HL-60 (cell line): ENCODE measurements around the gene TMC1.
"Not testable (repeated sequence)": the region's sequence is repeated elsewhere in the genome, so short reads cannot be mapped to it uniquely, and the experiment has no call there.

ENCODE experiments used
- DNase-seq, 2 experiments: peaks; one replicate each; pipeline ENCODE4 v3.0.0-alpha.2; 2010 to 2020; ENCODE audit warnings: low read depth in 1 of 2, low spot score in 1 of 2
- H3K27ac ChIP-seq: fragments of 250-450 bp; sonication (Bioruptor Pico); replicated peaks from 2 replicates; pipeline ENCODE4 v1.5.1; 2020; ENCODE audit warnings: mild to moderate bottlenecking, moderate library complexity
- H3K27me3 ChIP-seq: fragments of 250-450 bp; sonication (Bioruptor Pico); 2 replicates; pipeline ENCODE4 v1.5.1; 2021; ENCODE audit warnings: mild to moderate bottlenecking, moderate library complexity; ENCODE audit not compliant: insufficient read depth, poor library complexity, severe bottlenecking
- H3K4me3 ChIP-seq: replicated peaks from 2 replicates; pipeline ENCODE4 v1.5.1; 2011; ENCODE audit warnings: mild to moderate bottlenecking, control low read depth, low read length; ENCODE audit not compliant: insufficient read depth
- CTCF ChIP-seq: IDR thresholded peaks from one replicate; pipeline ENCODE4 v1.5.1; 2011; ENCODE audit warnings: low read length, control low read depth, inconsistent platforms; ENCODE audit not compliant: insufficient read depth
- GABPA ChIP-seq: IDR thresholded peaks from 2 replicates; pipeline ENCODE4 v1.6.1; 2012; ENCODE audit warnings: low read depth
- POLR2AphosphoS5 ChIP-seq: IDR thresholded peaks from 2 replicates; pipeline ENCODE4 v1.6.1; 2012; ENCODE audit warnings: low read depth
- SPI1 ChIP-seq: IDR thresholded peaks from 2 replicates; pipeline ENCODE4 v1.6.1; 2012; ENCODE audit warnings: low read depth, mild to moderate bottlenecking, borderline replicate concordance
- TF ChIP-seq, protein P1 (sequence below): IDR thresholded peaks from 2 replicates; pipeline ENCODE4 v1.6.1; 2012; ENCODE audit warnings: low read depth; ENCODE audit not compliant: insufficient replicate concordance

TMC1 gene

GRCh38 chr9:72856972-72857623 is 335.7 kb downstream of the TMC1 start:
- H3K4me3 ChIP-seq = no peak overlapping the region
- no peak for TF ChIP-seq SPI1
- no peak overlapping the region for H3K27ac ChIP-seq
- H3K27me3 ChIP-seq = no peaks in the 10 kb centered on the region
- peak; percentile 6 to 23 for DNase-seq

- Histone ChIP-seq H3K27me3 (no peaks in the 10 kb centered on the region), H3K27ac (no peak overlapping the region), H3K4me3 (no peak overlapping the region)
- no peak for DNase-seq
- TF ChIP-seq SPI1 = no peak
- no peak for TF ChIP-seq POLR2AphosphoS5
- no peak for TF ChIP-seq GABPA
- TF ChIP-seq, protein P1, sequence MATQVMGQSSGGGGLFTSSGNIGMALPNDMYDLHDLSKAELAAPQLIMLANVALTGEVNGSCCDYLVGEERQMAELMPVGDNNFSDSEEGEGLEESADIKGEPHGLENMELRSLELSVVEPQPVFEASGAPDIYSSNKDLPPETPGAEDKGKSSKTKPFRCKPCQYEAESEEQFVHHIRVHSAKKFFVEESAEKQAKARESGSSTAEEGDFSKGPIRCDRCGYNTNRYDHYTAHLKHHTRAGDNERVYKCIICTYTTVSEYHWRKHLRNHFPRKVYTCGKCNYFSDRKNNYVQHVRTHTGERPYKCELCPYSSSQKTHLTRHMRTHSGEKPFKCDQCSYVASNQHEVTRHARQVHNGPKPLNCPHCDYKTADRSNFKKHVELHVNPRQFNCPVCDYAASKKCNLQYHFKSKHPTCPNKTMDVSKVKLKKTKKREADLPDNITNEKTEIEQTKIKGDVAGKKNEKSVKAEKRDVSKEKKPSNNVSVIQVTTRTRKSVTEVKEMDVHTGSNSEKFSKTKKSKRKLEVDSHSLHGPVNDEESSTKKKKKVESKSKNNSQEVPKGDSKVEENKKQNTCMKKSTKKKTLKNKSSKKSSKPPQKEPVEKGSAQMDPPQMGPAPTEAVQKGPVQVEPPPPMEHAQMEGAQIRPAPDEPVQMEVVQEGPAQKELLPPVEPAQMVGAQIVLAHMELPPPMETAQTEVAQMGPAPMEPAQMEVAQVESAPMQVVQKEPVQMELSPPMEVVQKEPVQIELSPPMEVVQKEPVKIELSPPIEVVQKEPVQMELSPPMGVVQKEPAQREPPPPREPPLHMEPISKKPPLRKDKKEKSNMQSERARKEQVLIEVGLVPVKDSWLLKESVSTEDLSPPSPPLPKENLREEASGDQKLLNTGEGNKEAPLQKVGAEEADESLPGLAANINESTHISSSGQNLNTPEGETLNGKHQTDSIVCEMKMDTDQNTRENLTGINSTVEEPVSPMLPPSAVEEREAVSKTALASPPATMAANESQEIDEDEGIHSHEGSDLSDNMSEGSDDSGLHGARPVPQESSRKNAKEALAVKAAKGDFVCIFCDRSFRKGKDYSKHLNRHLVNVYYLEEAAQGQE = no peak
- no peak for TF ChIP-seq CTCF
Observed at GRCh38 chr9:72857624-72857996, 336.2 kb downstream of the TMC1 start.

- TF ChIP-seq CTCF (no peak), GABPA (no peak), SPI1 (no peak), POLR2AphosphoS5 (no peak)
- TF ChIP-seq, protein P1 = no peak
- no peak overlapping the region for H3K27ac ChIP-seq
- DNase-seq = no peak
- no peak overlapping the region for H3K4me3 ChIP-seq
- H3K27me3 ChIP-seq = no peaks in the 10 kb centered on the region
Observed at GRCh38 chr9:72858089-72858912, 336.9 kb downstream of the TMC1 start.

DNA sequence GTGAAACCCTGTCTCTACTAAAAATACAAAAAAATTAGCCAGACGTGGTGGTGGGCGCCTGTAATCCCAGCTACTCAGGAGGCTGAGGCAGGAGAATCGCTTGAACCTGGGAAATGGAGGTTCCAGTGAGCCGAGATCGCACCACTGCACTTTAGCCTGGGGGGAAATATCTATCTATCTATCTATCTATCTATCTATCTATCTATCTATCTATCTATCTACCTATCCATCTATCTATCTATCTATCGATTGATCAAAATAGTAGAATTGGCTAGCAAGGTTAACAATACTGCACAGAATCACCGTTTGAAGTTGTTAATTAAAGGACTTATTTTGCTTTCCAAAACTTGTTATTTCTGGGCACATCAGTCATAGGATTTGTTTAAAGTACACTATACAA is 341.4 kb downstream of the TMC1 start:
- H3K27ac ChIP-seq, H3K4me3 ChIP-seq, H3K27me3 ChIP-seq, DNase-seq: not testable (repeated sequence)
